Heart left ventricle (tissue), 13 donors: ENCODE measurements around the gene ATAT1.

ENCODE experiments used
- CTCF ChIP-seq, 12 donors: fragments of 200-600 bp; sonication (generic) in 4 of 12; IDR thresholded peaks; one replicate each; pipeline versions ENCODE4 v1.5.0 to v1.8.0; 2018 to 2022; ENCODE audit warnings: antibody characterized with exemption in 12 of 12, mild to moderate bottlenecking in 5 of 12
- POLR2A ChIP-seq, 2 donors: fragments of 450-650 bp; IDR thresholded peaks; one replicate each; pipeline ENCODE4 v1.6.1; 2017; ENCODE audit warnings: antibody characterized with exemption in 2 of 2, mild to moderate bottlenecking in 2 of 2, moderate library complexity in 2 of 2
- donor health status: ischemic (EF 13 %, LVEDD 7.1; RV severe dilation, severe dysfunction).
- donor health status: DM: no; HTN: yes; CAD: no.
- donor health status: DM: no; HTN: no; CAD: no.
- donor health status: ischemic (EF 25% LVEDD 6.9; RV normal size, moderate dysfunction).
- donor health status: ischemic (EF 25% LVEDD 5.7; RV mildly dilated, moderate dysfunction).
- donor health status: ischemic (EF 35%, LVEDD 5.7; RV mildly dilated, moderate dysfunction).
- donor health status: nonischemic (EF 11% LVEDD 7.7; RV severe dilation, severe dysfunction).
- donor health status: DM: yes; HTN: yes; CAD: no.
- donor health status: PGD.
- donor health status: ischemic (EF 29% LVEDD 5.4; RV normal size, mild dysfunction).
- donor health status: nonischemic (EF 23%, LVEDD 6.1; RV moderate dilation, normal function).

GRCh38 chr6:30645989-30646388 is 19.3 kb downstream of the ATAT1 start:
- TF ChIP-seq CTCF (IDR thresholded peaks at IDR 0.05): no peak
- no peak for TF ChIP-seq POLR2A (IDR thresholded peaks at IDR 0.05)
